ENCODE results near the gene AHCY.

DNA sequence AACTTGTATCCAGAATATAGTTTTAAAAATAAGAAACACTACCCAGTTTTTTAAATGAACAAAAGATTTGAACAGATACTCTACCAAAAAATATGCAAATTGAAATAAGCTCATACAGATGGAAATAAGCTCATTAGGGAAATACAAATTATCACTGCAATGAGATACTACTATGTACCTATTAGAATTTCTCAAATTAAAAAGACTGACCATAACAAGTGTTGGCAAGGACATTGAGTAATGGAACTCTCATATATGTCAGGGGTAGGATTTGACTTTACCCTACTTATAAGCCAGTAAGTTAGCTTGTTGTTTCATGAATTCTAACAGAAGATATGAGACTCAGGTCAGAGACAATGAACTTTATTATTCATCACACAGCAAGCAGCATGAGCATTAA is 71.5 kb downstream of the AHCY start:
- TF ChIP-seq POLR2AphosphoS5 (IDR thresholded peaks at IDR 0.05), result no peak
- TF ChIP-seq, protein P1, sequence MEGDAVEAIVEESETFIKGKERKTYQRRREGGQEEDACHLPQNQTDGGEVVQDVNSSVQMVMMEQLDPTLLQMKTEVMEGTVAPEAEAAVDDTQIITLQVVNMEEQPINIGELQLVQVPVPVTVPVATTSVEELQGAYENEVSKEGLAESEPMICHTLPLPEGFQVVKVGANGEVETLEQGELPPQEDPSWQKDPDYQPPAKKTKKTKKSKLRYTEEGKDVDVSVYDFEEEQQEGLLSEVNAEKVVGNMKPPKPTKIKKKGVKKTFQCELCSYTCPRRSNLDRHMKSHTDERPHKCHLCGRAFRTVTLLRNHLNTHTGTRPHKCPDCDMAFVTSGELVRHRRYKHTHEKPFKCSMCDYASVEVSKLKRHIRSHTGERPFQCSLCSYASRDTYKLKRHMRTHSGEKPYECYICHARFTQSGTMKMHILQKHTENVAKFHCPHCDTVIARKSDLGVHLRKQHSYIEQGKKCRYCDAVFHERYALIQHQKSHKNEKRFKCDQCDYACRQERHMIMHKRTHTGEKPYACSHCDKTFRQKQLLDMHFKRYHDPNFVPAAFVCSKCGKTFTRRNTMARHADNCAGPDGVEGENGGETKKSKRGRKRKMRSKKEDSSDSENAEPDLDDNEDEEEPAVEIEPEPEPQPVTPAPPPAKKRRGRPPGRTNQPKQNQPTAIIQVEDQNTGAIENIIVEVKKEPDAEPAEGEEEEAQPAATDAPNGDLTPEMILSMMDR (IDR thresholded peaks at IDR 0.05), result no peak
- no peak for TF ChIP-seq POLR2A (IDR thresholded peaks at IDR 0.05)

All from stomach (tissue), 4 donors.